ENCODE measurements around the gene CDK4. TPM values are rescaled to one million over a fixed set of nuclear protein-coding genes. Genes with fewer than 3 reads are reported as not detected.
A peak's percentile ranks its signal among the peaks of the same experiment; 100 is the strongest.

CDK4 gene
- total and polyA plus RNA-seq, 2 of the 13 experiments (the other 11 are each of a cell fraction or from before 2014, with no cell fraction given), result 191 to 209 TPM

GRCh38 chr12:57726151-57726883 is 25.8 kb downstream of the CDK4 start (continued):
- TF ChIP-seq HOXD1 (CRISPR knock-in tag; IDR thresholded peaks at IDR 0.05) (0 out of 2 replicates have a peak, but pooled peaks have one; percentile 17), HNRNPLL (IDR thresholded peaks at IDR 0.05; ENCODE audit: low read depth, low read length, poor library complexity, severe bottlenecking) (peak; percentile 97), ATF7 (IDR thresholded peaks at IDR 0.05) (no peak), ATF7 (CRISPR knock-in tag; IDR thresholded peaks at IDR 0.05) (no peak), NONO (IDR thresholded peaks at IDR 0.05) (no peak), NONO (CRISPR knock-in tag; conservative IDR thresholded peaks at IDR 0.05) (peak; percentile 48; the same call in 1 of the 2 replicates), ZSCAN31 (CRISPR knock-in tag; IDR thresholded peaks at IDR 0.05; ENCODE audit: low read depth) (peak; percentile 39; the same call in 1 of the 2 replicates), ZBTB7B (CRISPR knock-in tag; IDR thresholded peaks at IDR 0.05) (peak; percentile 52; the same call in 1 of the 2 replicates), SPEN (CRISPR knock-in tag; IDR thresholded peaks at IDR 0.05; ENCODE audit: low read depth) (peak; percentile 29; the same call in 1 of the 2 replicates), ZNF350 (CRISPR knock-in tag; IDR thresholded peaks at IDR 0.05; ENCODE audit: borderline replicate concordance, low read depth) (peak; percentile 69; the same call in 1 of the 2 replicates), ZFX (CRISPR knock-in tag; IDR thresholded peaks at IDR 0.05; ENCODE audit: low read depth) (peak; percentile 36; the same call in 1 of the 2 replicates), GATAD2A (CRISPR knock-in tag; IDR thresholded peaks at IDR 0.05) (peak; percentile 43; the same call in 1 of the 2 replicates), ZNF367 (CRISPR knock-in tag; IDR thresholded peaks at IDR 0.05; ENCODE audit: borderline replicate concordance) (no peak), ARNTL (CRISPR knock-in tag; IDR thresholded peaks at IDR 0.05) (0 out of 2 replicates have a peak, but pooled peaks have one; percentile 19), ARNT2 (CRISPR knock-in tag; IDR thresholded peaks at IDR 0.05; ENCODE audit: low read depth) (peak; percentile 72), CHD4 (IDR thresholded peaks at IDR 0.05; ENCODE audit: borderline replicate concordance, low read length) (no peak), ZNF274 (CRISPR knock-in tag; IDR thresholded peaks at IDR 0.05) (no peak), NAIF1 (CRISPR knock-in tag; IDR thresholded peaks at IDR 0.05; ENCODE audit: borderline replicate concordance) (no peak), RARA (CRISPR knock-in tag; IDR thresholded peaks at IDR 0.05) (no peak), ZNF747 (CRISPR knock-in tag; IDR thresholded peaks at IDR 0.05; ENCODE audit: borderline replicate concordance) (no peak), SNAPC2 (CRISPR knock-in tag; IDR thresholded peaks at IDR 0.05) (no peak), ZNF577 (CRISPR knock-in tag; IDR thresholded peaks at IDR 0.05; ENCODE audit: borderline replicate concordance, low read depth) (no peak), PITX1 (CRISPR knock-in tag; IDR thresholded peaks at IDR 0.05) (peak; percentile 32; the same call in 1 of the 2 replicates), SNAPC4 (CRISPR knock-in tag; IDR thresholded peaks at IDR 0.05) (no peak), ZMAT3 (CRISPR knock-in tag; conservative IDR thresholded peaks at IDR 0.05) (0 out of 2 replicates have a peak, but pooled peaks have one; percentile 42)
- TF ChIP-seq, protein P1, sequence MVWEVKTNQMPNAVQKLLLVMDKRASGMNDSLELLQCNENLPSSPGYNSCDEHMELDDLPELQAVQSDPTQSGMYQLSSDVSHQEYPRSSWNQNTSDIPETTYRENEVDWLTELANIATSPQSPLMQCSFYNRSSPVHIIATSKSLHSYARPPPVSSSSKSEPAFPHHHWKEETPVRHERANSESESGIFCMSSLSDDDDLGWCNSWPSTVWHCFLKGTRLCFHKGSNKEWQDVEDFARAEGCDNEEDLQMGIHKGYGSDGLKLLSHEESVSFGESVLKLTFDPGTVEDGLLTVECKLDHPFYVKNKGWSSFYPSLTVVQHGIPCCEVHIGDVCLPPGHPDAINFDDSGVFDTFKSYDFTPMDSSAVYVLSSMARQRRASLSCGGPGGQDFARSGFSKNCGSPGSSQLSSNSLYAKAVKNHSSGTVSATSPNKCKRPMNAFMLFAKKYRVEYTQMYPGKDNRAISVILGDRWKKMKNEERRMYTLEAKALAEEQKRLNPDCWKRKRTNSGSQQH (CRISPR knock-in tag; IDR thresholded peaks at IDR 0.05; ENCODE audit: low read depth), result no peak
